Caco-2 (cell line): Measurements from ENCODE around the gene GPR183. TPM values are rescaled to one million over a fixed set of nuclear protein-coding genes. Genes with fewer than 3 reads are reported as not detected.

ENCODE experiments used
- BruUV-seq: library from RNA; stranded (reverse); fragments of 400-500 nt; replicated peaks from 2 replicates; lab custom pipeline; 2021; lab: Mats Ljungman, UMichigan
- CTCF ChIA-PET: fragments of 300-600 bp; sonication (Branson Sonifier 250); formaldehyde crosslinking; loops from one replicate; lab custom pipeline; 2022; ENCODE audit warnings: antibody characterized with exemption; lab: Charles Lee
- POLR2A ChIA-PET: fragments of 300-600 bp; sonication (Branson Sonifier 250); formaldehyde crosslinking; loops from one replicate; lab custom pipeline; 2022; ENCODE audit warnings: antibody characterized with exemption; lab: Charles Lee
- DNase-seq, 2 experiments: peaks; one replicate each; pipeline versions ENCODE4 v3.0.0 to v3.0.0-alpha.2; 2020 to 2022
- H3K27me3 ChIP-seq: replicated peaks from 2 replicates; pipeline ENCODE4 v1.6.0; 2011; ENCODE audit warnings: low read length; ENCODE audit not compliant: control insufficient read depth, insufficient read depth
- H3K36me3 ChIP-seq: 2 replicates; pipeline ENCODE4 v1.5.1; 2011; ENCODE audit warnings: low read length; ENCODE audit not compliant: control insufficient read depth, insufficient read depth
- H3K4me1 ChIP-seq: fragments of 250-450 bp; sonication (Bioruptor Pico); 2 replicates; pipeline ENCODE4 v1.5.1; 2020; ENCODE audit warnings: mild to moderate bottlenecking
- H3K4me3 ChIP-seq: 2 replicates; pipeline ENCODE4 v1.5.1; 2011; ENCODE audit warnings: low read depth, mild to moderate bottlenecking, control low read depth, low read length
- H3K9me3 ChIP-seq: fragments of 250-450 bp; sonication (Bioruptor Pico); 2 replicates; pipeline ENCODE4 v1.5.1; 2020; ENCODE audit warnings: mild to moderate bottlenecking, moderate library complexity
- H3K27ac Mint-ChIP-seq: one replicate; pipeline ENCODE4 v1.8.0; 2022; ENCODE audit warnings: mixed read lengths; ENCODE audit not compliant: unreplicated experiment
- H3K27me3 Mint-ChIP-seq: one replicate; pipeline ENCODE4 v1.8.0; 2022; ENCODE audit warnings: mixed read lengths; ENCODE audit not compliant: insufficient read depth, unreplicated experiment
- H3K36me3 Mint-ChIP-seq: one replicate; pipeline ENCODE4 v1.8.0; 2022; ENCODE audit warnings: mild to moderate bottlenecking, mixed read lengths; ENCODE audit not compliant: insufficient read depth, unreplicated experiment
- H3K4me1 Mint-ChIP-seq: one replicate; pipeline ENCODE4 v1.8.0; 2022; ENCODE audit warnings: low read depth, mixed read lengths; ENCODE audit not compliant: unreplicated experiment
- H3K4me3 Mint-ChIP-seq: one replicate; pipeline ENCODE4 v1.8.0; 2022; ENCODE audit warnings: mild to moderate bottlenecking, moderate library complexity, mixed read lengths; ENCODE audit not compliant: unreplicated experiment
- H3K9me3 Mint-ChIP-seq: one replicate; pipeline ENCODE4 v1.8.0; 2022; ENCODE audit warnings: mixed read lengths; ENCODE audit not compliant: unreplicated experiment
- intact Hi-C: fragments of 100-400 bp; cut with micrococcal nuclease; formaldehyde crosslinking; loops from one replicate; pipeline ENCODE4 v1.10.0; 2022; ENCODE audit not compliant: unreplicated experiment
- total RNA-seq: library from RNA; stranded (reverse); gene quantifications from 2 replicates; pipeline ENCODE4 v1.2.3, GENCODE V29; 2022
- TF ChIP-seq, protein P1 (sequence below), 2 experiments: fragments of 200-600 bp in 1 of 2; IDR thresholded peaks; 1 replicate in 1 of 2; 2 replicates in 1 of 2; pipeline versions ENCODE4 v1.5.1 to v1.8.0; 2011 to 2022; ENCODE audit warnings: antibody characterized with exemption in 1 of 2, control low read depth in 1 of 2, inconsistent platforms in 1 of 2, low read depth in 1 of 2, low read length in 1 of 2, mild to moderate bottlenecking in 1 of 2, moderate library complexity in 1 of 2; ENCODE audit not compliant: insufficient read depth in 1 of 2, severe bottlenecking in 1 of 2, unreplicated experiment in 1 of 2

Gene GPR183
- total RNA-seq, 1 experiment from 2014 or later, result not detected

DNA sequence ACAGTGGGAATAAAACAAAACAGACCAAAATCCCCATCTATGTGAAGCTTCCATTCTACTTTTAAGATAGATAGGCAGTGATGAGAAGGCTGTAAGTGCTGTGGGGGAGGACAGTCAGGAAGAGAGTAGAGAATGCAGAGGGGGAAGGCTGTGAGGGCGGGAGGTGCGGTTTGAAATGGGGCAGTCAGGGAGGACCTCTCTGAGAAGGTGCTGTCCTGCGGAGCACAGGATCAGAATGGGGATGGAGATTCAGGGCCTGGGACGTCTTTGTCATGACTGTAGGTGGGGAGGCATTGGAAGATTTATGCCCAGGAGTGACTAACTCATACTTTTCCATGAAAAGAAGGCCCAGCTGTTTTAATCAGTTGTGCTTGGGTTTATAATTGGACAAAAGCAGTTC lies 3.9 kb upstream of the GPR183 start:
- no TSS peak for BruUV-seq
- CTCF ChIA-PET, result no interaction called here
- no peaks in the 10 kb centered on the region for H3K27me3 Mint-ChIP-seq

DNA sequence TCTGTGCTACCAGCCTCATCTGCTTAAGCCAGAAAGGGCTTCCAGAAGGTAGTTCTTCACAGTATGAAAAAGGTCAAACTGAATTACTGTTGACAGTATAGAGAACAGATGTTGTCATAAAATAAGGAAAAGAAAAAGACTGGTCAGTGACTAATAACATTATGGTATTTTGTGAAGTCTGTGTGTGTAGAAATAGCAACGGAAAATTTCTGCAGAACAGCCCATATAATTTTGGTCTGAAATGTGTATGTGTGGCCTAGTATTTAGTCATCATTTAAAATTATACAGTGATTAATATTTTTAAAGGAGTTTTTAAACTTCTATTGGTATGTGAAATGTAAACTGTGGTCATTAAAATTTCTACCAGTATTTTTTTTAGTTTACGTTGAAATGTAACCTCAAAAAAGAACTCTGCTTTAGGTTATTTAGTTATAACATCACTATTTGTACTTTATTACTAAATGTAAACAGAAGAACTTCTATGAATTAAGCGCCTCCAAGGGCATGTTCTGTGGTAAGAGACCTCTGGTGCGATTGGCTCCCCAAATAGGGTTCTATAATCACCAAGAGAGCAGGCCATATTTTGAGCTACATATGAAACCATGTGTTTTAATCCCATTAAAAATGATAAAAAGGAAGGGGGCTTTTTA lies 3.3 kb upstream of the GPR183 start:
- Histone ChIP-seq H3K27me3 (no peaks in the 10 kb centered on the region), H3K36me3 (peaks cover 2% of the 10 kb centered on the region; the same call in 1 of the 2 replicates), H3K9me3 (no peaks in the 10 kb centered on the region), H3K4me3 (no peak overlapping the region), H3K4me1 (no peaks in the 10 kb centered on the region)
- Mint-ChIP-seq H3K9me3 (no peaks in the 10 kb centered on the region), H3K36me3 (peaks cover 36% of the 10 kb centered on the region), H3K27me3 (no peaks in the 10 kb centered on the region), H3K4me1 (peaks cover 21% of the 10 kb centered on the region), H3K4me3 (no peak overlapping the region), H3K27ac (no peak overlapping the region)
- CTCF ChIA-PET, result no interaction called here
- intact Hi-C loops, result no loop called here
- POLR2A ChIA-PET, result no interaction called here
- TF ChIP-seq, protein P1, sequence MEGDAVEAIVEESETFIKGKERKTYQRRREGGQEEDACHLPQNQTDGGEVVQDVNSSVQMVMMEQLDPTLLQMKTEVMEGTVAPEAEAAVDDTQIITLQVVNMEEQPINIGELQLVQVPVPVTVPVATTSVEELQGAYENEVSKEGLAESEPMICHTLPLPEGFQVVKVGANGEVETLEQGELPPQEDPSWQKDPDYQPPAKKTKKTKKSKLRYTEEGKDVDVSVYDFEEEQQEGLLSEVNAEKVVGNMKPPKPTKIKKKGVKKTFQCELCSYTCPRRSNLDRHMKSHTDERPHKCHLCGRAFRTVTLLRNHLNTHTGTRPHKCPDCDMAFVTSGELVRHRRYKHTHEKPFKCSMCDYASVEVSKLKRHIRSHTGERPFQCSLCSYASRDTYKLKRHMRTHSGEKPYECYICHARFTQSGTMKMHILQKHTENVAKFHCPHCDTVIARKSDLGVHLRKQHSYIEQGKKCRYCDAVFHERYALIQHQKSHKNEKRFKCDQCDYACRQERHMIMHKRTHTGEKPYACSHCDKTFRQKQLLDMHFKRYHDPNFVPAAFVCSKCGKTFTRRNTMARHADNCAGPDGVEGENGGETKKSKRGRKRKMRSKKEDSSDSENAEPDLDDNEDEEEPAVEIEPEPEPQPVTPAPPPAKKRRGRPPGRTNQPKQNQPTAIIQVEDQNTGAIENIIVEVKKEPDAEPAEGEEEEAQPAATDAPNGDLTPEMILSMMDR (IDR thresholded peaks at IDR 0.05; ENCODE audit: insufficient read depth in 1 of 2, low read depth in 1 of 2, low read length in 1 of 2, severe bottlenecking in 1 of 2, unreplicated experiment in 1 of 2), result no peak
- no peak for DNase-seq
- BruUV-seq, result no TSS peak

More for the DNA sequence above, 3.9 kb upstream of the GPR183 start:
- no peaks in the 10 kb centered on the region for H3K9me3 Mint-ChIP-seq
- H3K4me3 ChIP-seq, result no peak overlapping the region
- peaks cover 2% of the 10 kb centered on the region; the same call in 1 of the 2 replicates for H3K36me3 ChIP-seq
- no peaks in the 10 kb centered on the region for H3K27me3 ChIP-seq
- TF ChIP-seq, protein P1 (IDR thresholded peaks at IDR 0.05; ENCODE audit: insufficient read depth in 1 of 2, low read depth in 1 of 2, low read length in 1 of 2, severe bottlenecking in 1 of 2, unreplicated experiment in 1 of 2), result no peak
- H3K4me1 Mint-ChIP-seq, result peaks cover 21% of the 10 kb centered on the region
- no peaks in the 10 kb centered on the region for H3K9me3 ChIP-seq
- H3K4me1 ChIP-seq, result no peaks in the 10 kb centered on the region
- H3K27ac Mint-ChIP-seq, result no peak overlapping the region
- peaks cover 35% of the 10 kb centered on the region for H3K36me3 Mint-ChIP-seq
- POLR2A ChIA-PET, result no interaction called here
- intact Hi-C loops, result no loop called here
- no peak overlapping the region for H3K4me3 Mint-ChIP-seq
- no peak for DNase-seq

DNA sequence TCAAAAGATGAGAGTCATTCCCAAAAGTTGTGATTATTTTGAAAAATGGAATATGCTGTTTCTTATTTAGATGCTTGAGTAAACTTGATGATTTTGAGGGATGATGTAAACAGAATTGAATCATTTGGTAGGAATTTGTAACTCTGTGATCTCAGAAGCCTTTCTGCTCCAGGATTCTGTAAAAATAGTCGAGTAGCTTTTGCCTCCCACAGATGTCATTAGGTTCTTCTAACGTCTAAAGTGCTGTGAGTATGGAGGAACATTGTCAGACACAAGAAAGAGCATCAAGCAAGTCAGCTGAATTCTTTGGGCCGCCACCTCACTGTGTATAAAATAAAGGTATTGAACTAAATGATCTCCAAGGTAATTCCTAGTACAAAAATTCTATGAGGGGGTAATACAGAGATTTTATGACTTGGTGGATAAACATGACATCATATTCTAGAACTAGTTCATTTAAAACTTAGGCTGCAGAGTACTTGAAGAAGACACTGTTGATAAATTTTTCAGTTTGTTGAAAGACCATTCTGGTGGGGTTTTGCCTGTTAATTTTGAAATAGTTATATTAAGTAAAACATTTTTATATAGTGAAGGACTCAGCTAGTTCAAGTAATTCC lies 1.4 kb upstream of the GPR183 start:
- no peak overlapping the region for H3K4me3 ChIP-seq
- TF ChIP-seq, protein P1 (IDR thresholded peaks at IDR 0.05; ENCODE audit: insufficient read depth in 1 of 2, low read depth in 1 of 2, low read length in 1 of 2, severe bottlenecking in 1 of 2, unreplicated experiment in 1 of 2), result no peak
- H3K9me3 Mint-ChIP-seq, result no peaks in the 10 kb centered on the region
- peaks cover 2% of the 10 kb centered on the region; the same call in 1 of the 2 replicates for H3K36me3 ChIP-seq
- no peaks in the 10 kb centered on the region for H3K27me3 Mint-ChIP-seq
- no peak for DNase-seq
- H3K4me3 Mint-ChIP-seq, result no peak overlapping the region
- peaks cover 49% of the 10 kb centered on the region for H3K36me3 Mint-ChIP-seq
- BruUV-seq, result no TSS peak
- intact Hi-C loops, result no loop called here
- no peaks in the 10 kb centered on the region for H3K4me1 ChIP-seq
- CTCF ChIA-PET, result no interaction called here
- POLR2A ChIA-PET, result no interaction called here
- H3K27me3 ChIP-seq, result no peaks in the 10 kb centered on the region
- no peak overlapping the region for H3K27ac Mint-ChIP-seq
- H3K9me3 ChIP-seq, result no peaks in the 10 kb centered on the region
- H3K4me1 Mint-ChIP-seq, result peaks cover 13% of the 10 kb centered on the region
